ENCODE measurements around the gene ZNF528. TPM values are rescaled to one million over a fixed set of nuclear protein-coding genes. Genes with fewer than 3 reads are reported as not detected.

ZNF528 gene
- 18.8 and 29.5 TPM in 2 replicates for total RNA-seq

DNA sequence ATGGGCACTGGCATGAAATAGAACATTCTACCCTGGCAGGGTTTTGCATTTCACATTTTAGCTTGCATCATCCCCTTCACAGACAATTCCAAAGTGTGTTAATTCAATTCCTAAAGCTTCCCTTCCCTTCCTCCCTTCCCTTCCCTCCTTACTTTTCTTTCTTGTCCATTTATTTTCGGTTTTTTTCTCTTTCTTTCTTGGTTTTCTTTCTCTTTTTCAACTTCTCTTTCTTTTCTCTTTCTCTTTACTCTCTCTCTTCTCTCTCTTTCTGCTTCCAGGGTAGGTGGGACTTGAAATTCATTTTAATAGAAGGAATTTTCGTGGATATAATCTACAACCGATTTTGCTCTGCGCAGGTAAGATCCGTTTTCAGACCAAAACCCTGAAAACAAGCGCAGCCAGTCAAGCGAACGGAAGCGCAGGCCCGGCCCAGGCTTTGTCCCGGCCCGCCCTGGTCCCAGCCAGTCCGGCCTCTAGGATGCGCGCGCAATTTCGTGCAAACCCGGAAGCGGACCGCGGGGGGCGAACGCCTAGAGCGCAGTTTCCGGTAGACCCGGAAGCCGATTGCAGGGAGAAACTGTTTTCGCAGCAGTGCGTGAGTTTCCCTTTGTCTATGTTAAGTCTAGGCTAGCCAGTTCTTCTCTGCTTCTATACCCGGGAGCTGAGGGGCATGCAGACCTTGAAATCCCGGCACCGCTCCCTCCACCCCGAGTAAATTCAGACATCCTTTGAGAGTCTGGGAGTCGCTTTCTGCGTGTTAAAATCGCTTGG lies at the start of gene ZNF528:
Gene ZNF528 (plus strand): TSS at position 540 of the 771 bp plus-strand sequence. CDS start 4,165 bp downstream, outside the sequence.

DNA sequence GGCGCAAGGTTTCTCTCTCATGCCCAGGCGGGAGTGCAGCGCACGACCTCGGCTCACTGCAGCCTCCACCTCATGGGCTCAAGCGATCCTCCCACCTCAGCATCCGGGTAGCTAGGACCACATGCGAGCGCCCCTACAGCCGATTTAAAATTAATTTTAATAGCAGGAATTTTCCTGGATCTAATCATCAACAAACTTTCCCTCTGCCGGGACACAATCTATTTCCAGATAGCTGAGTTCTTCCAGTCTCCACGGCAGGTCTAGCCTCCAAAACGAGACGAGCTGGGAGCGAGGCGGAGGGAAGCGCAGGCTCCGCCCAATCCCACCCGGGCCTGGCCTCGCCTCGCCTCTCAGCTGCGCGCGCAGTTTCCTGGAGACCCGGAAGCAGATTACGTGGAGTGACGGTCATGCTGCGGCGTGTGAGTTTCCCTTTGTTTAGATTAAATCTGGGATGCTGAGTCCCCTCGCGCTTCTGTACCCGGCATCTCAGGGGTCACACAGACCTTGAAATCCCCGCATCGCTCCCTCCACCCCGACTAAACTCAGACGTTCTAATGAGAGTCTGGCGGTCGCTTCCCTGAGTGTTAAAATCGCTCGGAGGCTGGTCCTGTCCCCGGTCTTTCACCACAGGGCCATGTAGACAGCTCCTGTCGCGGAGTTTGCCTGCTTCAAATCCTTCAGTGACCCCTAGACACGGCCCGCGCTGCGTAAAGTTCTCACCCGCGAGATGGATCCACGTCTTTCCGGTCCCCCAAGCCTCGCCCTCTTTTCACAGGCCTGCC lies 27.9 kb upstream of the ZNF528 start, which contains the start of gene ZNF880:
Gene ZNF880 (plus strand): TSS at position 365 of the 782 bp plus-strand sequence. CDS start 43 bp downstream, at position 408.

DNA sequence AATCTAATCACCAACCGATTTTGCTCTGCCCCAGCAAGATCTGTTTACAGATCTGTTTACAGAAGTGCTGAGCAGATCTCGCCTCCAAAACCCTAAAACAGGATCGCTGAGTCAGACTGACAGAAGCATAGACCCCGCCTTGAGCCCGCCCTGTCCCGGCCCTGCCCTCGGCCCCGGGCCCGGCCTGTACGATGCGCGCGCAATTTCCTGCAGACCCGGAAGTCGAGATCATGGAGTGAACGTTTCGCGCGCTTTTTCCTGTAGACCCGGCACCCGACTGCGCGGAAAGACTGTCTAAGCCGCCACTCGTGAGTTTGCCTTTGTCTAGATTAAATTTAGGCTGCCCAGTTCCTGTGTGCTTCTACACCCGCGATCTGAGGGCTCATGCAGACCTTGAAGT lies 31.3 kb downstream of the ZNF528 start, which contains the start of gene ZNF534:
Gene ZNF534 (plus strand): TSS at position 212 of the 400 bp plus-strand sequence. CDS start 2,327 bp downstream, outside the sequence.

DNA sequence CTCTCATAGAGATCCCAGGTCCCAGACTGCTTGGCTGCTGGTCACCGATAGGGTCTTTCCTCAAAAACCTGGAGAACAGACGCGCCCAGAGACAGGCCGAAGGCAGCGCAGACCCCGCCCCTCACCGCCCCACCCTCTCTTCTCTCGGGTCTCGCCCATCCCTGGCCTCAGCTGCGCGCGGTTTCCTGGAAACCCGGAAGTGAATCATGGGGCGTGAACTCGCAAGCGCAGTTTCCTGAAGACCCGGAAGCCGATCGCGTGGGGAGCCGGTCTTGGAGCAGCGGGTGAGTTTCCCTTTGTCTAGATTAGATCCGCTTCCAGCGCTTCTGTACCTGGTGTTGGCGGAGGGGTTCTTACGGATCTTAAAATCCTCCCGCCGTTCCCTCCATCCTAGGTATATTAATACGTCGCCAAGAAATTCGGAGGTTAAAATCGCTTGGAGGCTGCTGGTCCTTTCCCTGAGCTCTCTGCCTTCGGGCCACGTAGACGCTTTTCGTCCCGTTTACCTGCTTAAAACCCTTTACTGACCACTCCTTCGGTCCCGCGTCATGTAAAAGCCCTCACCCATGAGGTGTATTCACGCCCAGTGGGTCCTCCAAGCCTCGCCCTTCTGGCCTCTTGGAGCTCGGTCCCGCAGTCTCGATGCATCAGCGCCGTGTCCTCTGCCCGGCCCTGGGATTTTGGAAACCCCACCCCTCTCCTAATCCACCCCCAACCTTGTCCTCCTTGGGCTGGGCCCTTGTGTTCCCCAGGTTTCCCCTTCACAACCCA lies 55.9 kb downstream of the ZNF528 start, which contains the start of gene ZNF578:
Gene ZNF578 (plus strand): TSS at position 230 of the 771 bp plus-strand sequence. CDS start 48,293 bp downstream, outside the sequence.

Other genes with a start within 250 kb of the ZNF528 start
- 8.2 and 11.5 TPM in 2 replicates for gene ZNF836, start 226.2 kb upstream of the ZNF528 start, total RNA-seq
- gene PPP2R1A, start 207.8 kb upstream of the ZNF528 start, total RNA-seq = 112 and 113 TPM in 2 replicates
- 12.3 and 22.1 TPM in 2 replicates for gene ZNF766, start 128.3 kb upstream of the ZNF528 start, total RNA-seq
- gene ZNF480, start 100.7 kb upstream of the ZNF528 start, total RNA-seq = 3.9 and 4.8 TPM in 2 replicates
- gene ZNF610, start 61.6 kb upstream of the ZNF528 start, total RNA-seq = 3.8 and 3.9 TPM in 2 replicates
- 22.9 and 40.5 TPM in 2 replicates for gene ZNF880, start 27.9 kb upstream of the ZNF528 start, total RNA-seq
- 0.17 TPM in 1 of 2 replicates, not detected in the other for gene ZNF534, start 31.3 kb downstream of the ZNF528 start, total RNA-seq
- gene ZNF578, start 55.7 kb downstream of the ZNF528 start, total RNA-seq = 5.2 and 6.3 TPM in 2 replicates
- 14.0 and 18.4 TPM in 2 replicates for gene ZNF808, start 129.8 kb downstream of the ZNF528 start, total RNA-seq
- gene ZNF701, start 172.4 kb downstream of the ZNF528 start, total RNA-seq = 11.7 and 13.5 TPM in 2 replicates
- gene ZNF83, start 240.5 kb downstream of the ZNF528 start, total RNA-seq = 49.4 and 50.3 TPM in 2 replicates

All from bronchial smooth muscle cell (primary cell).